SK-N-MC (cell line): ENCODE data around the gene RPL14.
A peak's percentile ranks its signal among the peaks of the same experiment; 100 is the strongest.

Source experiments
- DNase-seq: peaks from one replicate; pipeline ENCODE4 v3.0.0-alpha.2; 2011; ENCODE audit warnings: low read depth, low spot score
- H3K27ac ChIP-seq: fragments of 200-600 bp; sonication (generic); 2 replicates; pipeline ENCODE4 v1.5.1; 2016; ENCODE audit warnings: mixed run types
- H3K36me3 ChIP-seq: fragments of 200-600 bp; sonication (generic); 2 replicates; pipeline ENCODE4 v1.6.1; 2017; ENCODE audit warnings: antibody characterized with exemption, low read length, mixed read lengths; ENCODE audit not compliant: insufficient read depth
- H3K4me3 ChIP-seq: fragments of 200-600 bp; sonication (generic); 2 replicates; pipeline ENCODE4 v1.5.1; 2016
- H3K9ac ChIP-seq: fragments of 200-600 bp; sonication (generic); 2 replicates; pipeline ENCODE4 v1.8.0; 2017; ENCODE audit warnings: mixed run types, mixed read lengths; ENCODE audit not compliant: insufficient read length
- H3K9me3 ChIP-seq: fragments of 200-600 bp; sonication (generic); 2 replicates; pipeline ENCODE4 v1.6.1; 2017; ENCODE audit warnings: low read depth, mild to moderate bottlenecking, antibody characterized with exemption, low read length, moderate library complexity, mixed read lengths
- EZH2 ChIP-seq: fragments of 200-600 bp; sonication (generic); IDR thresholded peaks from one replicate; pipeline ENCODE4 v1.6.1; 2017; ENCODE audit warnings: antibody characterized with exemption
- FOXP2 ChIP-seq: optimal IDR thresholded peaks from 2 replicates; pipeline ENCODE3; 2011; ENCODE audit warnings: mild to moderate bottlenecking, moderate library complexity; ENCODE audit not compliant: insufficient read depth; ENCODE audit errors: extremely low read length, control extremely low read depth
- POLR2AphosphoS5 ChIP-seq: IDR thresholded peaks from 2 replicates; pipeline ENCODE4 v1.6.1; 2012; ENCODE audit warnings: mild to moderate bottlenecking, low read depth, low read length, borderline replicate concordance

The RPL14 gene

GRCh38 chr3:40456940-40457823 is at the start of gene RPL14:
RPL14 (plus strand) TSS chr3:40457339; CDS start chr3:40457472, 133 bp downstream.
- H3K9ac ChIP-seq: peak within 1 kb of the TSS; percentile 96
- peak within 1 kb of the TSS; percentile 88 for H3K4me3 ChIP-seq
- DNase-seq: peak; percentile 45
- TF ChIP-seq POLR2AphosphoS5: peak; percentile 98
- no peak for TF ChIP-seq EZH2
- TF ChIP-seq FOXP2: no peak
- no peaks in the 10 kb centered on the region for H3K9me3 ChIP-seq
- peak within 1 kb of the TSS; percentile 91 for H3K27ac ChIP-seq
- H3K36me3 ChIP-seq: peaks cover 42% of the 10 kb centered on the region

- no peaks in the 10 kb centered on the region for H3K36me3 ChIP-seq
- H3K27ac ChIP-seq: no peak overlapping the region
- no peak for DNase-seq
- H3K9me3 ChIP-seq: no peaks in the 10 kb centered on the region
- H3K4me3 ChIP-seq: no peak overlapping the region
- TF ChIP-seq FOXP2 (no peak), POLR2AphosphoS5 (no peak), EZH2 (no peak)
- H3K9ac ChIP-seq: no peak overlapping the region
These were observed 49.5 kb upstream of the RPL14 start for GRCh38 chr3:40407611-40408010.

- TF ChIP-seq FOXP2 (no peak), EZH2 (no peak), POLR2AphosphoS5 (no peak)
These were observed 42.9 kb upstream of the RPL14 start for GRCh38 chr3:40414270-40414669.

GRCh38 chr3:40417845-40418543 is 39.1 kb upstream of the RPL14 start:
- no peak for DNase-seq
- Histone ChIP-seq H3K9me3 (no peaks in the 10 kb centered on the region), H3K9ac (no peak overlapping the region), H3K36me3 (no peaks in the 10 kb centered on the region), H3K4me3 (no peak overlapping the region), H3K27ac (no peak overlapping the region)
- TF ChIP-seq POLR2AphosphoS5 (no peak), FOXP2 (no peak), EZH2 (no peak)

More at GRCh38 chr3:40414270-40414669, 42.9 kb upstream of the RPL14 start:
- no peak overlapping the region for H3K9ac ChIP-seq
- DNase-seq: no peak
- no peaks in the 10 kb centered on the region for H3K9me3 ChIP-seq
- H3K4me3 ChIP-seq: no peak overlapping the region
- H3K36me3 ChIP-seq: no peaks in the 10 kb centered on the region
- no peak overlapping the region for H3K27ac ChIP-seq

GRCh38 chr3:40422861-40423260 is 34.3 kb upstream of the RPL14 start:
- Histone ChIP-seq H3K27ac (no peak overlapping the region), H3K9me3 (no peaks in the 10 kb centered on the region), H3K9ac (no peak overlapping the region), H3K36me3 (no peaks in the 10 kb centered on the region), H3K4me3 (no peak overlapping the region)
- no peak for DNase-seq
- TF ChIP-seq POLR2AphosphoS5: no peak
- TF ChIP-seq FOXP2: no peak
- no peak for TF ChIP-seq EZH2

GRCh38 chr3:40427045-40427669 is 30.0 kb upstream of the RPL14 start:
- Histone ChIP-seq H3K9me3 (no peaks in the 10 kb centered on the region), H3K4me3 (no peak overlapping the region), H3K9ac (no peak overlapping the region), H3K27ac (no peak overlapping the region), H3K36me3 (no peaks in the 10 kb centered on the region)
- TF ChIP-seq EZH2 (no peak), FOXP2 (no peak), POLR2AphosphoS5 (no peak)
- DNase-seq: no peak

GRCh38 chr3:40432793-40433192 is 24.3 kb upstream of the RPL14 start:
- TF ChIP-seq POLR2AphosphoS5: no peak
- TF ChIP-seq FOXP2: no peak
- TF ChIP-seq EZH2: no peak
- DNase-seq: no peak
- no peak overlapping the region for H3K27ac ChIP-seq
- no peaks in the 10 kb centered on the region for H3K36me3 ChIP-seq
- H3K9me3 ChIP-seq: no peaks in the 10 kb centered on the region
- H3K9ac ChIP-seq: no peak overlapping the region
- H3K4me3 ChIP-seq: no peak overlapping the region

- H3K9ac ChIP-seq: no peak overlapping the region
- no peak for DNase-seq
These were observed 19.2 kb upstream of the RPL14 start for GRCh38 chr3:40437889-40438288.

More at GRCh38 chr3:40437889-40438288, 19.2 kb upstream of the RPL14 start:
- no peak overlapping the region for H3K27ac ChIP-seq
- TF ChIP-seq FOXP2 (no peak), POLR2AphosphoS5 (no peak), EZH2 (no peak)
- H3K9me3 ChIP-seq: no peaks in the 10 kb centered on the region
- no peaks in the 10 kb centered on the region for H3K36me3 ChIP-seq
- no peak overlapping the region for H3K4me3 ChIP-seq
